Measurements from ENCODE around the gene TTC36.
"Not testable (repeated sequence)": the region's sequence is repeated elsewhere in the genome, so short reads cannot be mapped to it uniquely, and the experiment has no call there.

TTC36 gene

DNA sequence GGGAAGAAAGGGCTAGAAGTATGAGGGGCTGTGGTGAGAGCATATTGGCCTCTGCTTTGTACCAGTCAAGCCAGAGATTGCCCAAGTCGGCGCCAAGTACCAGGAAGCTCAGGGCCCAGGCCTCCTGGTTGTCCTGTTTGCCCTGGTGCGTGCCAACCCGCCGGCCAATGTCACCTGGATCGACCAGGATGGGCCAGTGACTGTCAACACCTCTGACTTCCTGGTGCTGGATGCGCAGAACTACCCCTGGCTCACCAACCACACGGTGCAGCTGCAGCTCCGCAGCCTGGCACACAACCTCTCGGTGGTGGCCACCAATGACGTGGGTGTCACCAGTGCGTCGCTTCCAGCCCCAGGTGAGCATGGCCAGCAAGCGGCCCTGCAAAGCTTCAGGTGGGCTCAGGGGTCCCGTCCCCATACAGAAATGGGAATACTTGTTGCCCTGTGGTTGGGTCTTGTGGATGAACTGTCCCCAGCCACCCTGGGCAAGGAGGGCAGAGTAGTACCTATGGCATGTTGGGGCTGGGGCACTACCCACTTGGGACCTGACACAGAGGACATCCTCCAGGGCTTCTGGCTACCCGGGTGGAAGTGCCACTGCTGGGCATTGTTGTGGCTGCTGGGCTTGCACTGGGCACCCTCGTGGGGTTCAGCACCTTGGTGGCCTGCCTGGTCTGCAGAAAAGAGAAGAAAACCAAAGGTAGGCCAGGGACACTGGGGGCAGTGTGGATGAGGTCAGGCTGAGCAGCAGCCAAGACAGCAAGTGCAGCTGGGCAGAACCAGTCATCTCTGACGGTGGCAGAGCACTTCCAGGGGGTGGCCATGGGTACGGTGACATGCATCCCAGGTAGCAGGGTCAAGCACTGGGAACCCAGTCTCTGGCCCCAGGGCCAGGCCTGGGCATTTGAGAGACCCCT, 5.8 kb downstream of the TTC36 start:
- DNase-seq: no peak

DNA sequence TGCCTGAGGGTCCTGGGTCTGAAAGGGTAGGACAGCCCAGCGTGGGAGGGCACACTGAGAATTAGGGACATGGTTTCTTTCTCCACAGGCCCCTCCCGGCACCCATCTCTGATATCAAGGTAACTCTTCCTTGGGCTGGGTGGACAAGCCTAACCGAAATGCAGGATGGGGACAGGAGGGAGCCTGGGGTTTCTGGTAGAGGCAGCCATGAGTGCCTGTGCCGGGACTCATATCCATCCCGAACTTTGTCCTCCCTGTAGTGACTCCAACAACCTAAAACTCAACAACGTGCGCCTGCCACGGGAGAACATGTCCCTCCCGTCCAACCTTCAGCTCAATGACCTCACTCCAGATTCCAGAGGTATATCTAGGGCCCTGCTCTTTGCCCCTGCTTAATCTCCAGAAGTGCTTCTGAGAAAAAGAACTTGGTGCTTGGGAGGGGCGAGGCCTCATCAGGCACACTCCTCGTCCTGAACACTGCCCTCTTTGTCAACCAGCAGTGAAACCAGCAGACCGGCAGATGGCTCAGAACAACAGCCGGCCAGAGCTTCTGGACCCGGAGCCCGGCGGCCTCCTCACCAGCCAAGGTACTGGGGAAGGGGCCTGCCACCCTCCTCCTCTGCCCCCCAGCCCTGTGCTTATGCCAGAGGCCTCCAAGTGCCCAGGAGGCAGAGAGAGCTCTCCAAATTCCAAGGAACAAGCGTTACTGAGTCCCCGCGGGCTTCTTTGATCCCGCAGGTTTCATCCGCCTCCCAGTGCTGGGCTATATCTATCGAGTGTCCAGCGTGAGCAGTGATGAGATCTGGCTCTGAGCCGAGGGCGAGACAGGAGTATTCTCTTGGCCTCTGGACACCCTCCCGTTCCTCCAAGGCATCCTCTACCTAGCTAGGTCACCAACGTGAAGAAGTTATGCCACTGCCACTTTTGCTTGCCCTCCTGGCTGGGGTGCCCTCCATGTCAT, 6.8 kb downstream of the TTC36 start:
- DNase-seq: no peak

DNA sequence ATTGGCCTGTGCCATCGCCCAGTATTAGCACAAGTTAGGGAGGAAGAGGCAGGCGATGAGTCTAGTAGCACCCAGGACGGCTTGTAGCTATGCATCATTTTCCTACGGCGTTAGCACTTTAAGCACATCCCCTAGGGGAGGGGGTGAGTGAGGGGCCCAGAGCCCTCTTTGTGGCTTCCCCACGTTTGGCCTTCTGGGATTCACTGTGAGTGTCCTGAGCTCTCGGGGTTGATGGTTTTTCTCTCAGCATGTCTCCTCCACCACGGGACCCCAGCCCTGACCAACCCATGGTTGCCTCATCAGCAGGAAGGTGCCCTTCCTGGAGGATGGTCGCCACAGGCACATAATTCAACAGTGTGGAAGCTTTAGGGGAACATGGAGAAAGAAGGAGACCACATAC, 8.0 kb downstream of the TTC36 start:
- DNase-seq: no peak

DNA sequence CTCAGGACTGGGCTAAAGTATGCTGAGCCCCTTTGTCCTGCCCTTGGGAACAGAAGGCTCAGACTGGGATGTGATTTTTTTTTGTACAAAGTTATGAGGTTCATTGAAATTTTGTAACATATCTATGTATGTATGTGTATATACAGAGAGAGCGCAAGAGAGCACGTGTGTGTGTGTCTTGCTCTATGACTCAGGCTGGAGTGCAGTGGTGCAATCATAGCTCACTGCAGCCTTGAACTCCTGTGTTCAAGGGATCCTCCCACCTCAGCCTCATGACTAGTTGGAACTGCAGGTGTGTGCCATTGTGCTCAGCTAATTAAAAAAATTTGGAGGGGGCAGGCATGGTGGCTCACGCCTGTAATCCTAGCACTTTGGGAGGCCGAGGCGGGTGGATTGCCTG, 9.5 kb downstream of the TTC36 start:
- no peak for DNase-seq

DNA sequence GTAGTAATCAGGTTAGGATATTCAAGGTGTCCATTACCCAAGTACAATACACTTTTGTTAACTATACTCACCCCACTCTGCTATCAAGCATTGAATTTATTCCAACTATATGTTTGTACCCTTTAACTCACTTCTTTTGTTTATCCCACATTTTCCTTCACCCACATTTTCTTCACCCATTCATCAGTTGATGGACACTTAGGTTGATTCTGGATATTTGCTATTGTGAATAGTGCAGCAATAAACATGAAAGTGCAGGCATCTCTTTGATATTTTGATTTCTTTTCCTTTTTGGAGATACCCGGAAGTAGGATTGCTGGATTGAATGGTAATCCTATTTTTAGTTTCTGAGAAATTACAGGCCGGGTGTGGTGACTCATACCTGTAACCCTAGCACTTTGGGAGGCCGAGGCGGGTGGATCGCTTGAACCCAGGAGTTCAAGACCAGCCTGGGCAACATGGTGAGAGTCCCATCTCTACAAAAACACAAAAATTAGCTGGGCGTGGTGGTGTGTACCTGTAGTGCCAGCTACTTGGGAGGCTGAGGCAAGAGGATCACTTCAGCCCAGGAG, 10.2 kb downstream of the TTC36 start:
- no peak for DNase-seq

DNA sequence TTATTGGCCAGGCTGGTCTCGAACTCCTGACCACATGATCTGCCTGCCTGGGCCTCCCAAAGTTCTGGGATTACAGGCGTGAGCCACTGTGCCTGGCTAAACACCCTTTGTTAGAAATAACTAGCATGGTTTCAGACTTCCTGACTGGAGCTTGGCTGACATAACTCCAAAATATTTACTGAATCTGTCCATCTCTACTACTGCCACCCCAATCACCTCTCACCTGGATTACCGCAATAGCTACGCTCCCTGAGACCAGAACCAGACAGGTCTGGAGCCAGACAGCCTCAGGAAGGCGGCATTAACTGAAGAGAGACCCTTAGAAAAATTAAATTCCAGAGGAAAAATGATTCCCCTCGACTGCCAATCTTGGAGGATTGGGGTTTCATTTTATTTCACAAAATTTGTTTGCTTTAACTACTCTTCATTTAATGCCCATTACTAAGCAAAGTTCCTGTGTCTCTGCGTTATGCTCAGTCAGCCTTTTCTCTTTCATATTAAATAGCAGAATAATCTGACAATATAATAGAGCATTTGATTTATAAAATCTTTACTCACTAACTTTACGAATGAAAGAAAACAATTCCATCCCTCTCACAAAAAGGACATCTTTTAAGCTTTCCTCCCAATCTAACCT, 16.9 kb downstream of the TTC36 start:
- no peak for DNase-seq

DNA sequence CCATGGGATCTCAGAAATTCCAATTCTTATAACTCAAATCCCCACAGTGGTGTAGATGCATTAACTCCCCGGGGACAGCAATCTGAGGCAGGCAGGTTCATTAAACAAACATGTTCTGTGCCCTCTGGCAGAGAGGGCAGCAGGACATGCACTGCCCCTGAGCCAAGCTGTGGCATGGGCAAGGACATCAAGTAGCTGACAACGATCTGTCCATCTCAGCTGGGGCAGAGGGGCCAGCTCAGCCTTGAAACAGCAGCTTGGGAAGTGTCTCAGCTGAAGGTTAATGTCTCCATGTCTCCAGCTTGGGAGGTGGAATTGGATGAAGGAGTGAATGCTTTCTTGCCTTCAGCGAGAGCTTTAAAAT, 17.4 kb downstream of the TTC36 start:
- no peak for DNase-seq

DNA sequence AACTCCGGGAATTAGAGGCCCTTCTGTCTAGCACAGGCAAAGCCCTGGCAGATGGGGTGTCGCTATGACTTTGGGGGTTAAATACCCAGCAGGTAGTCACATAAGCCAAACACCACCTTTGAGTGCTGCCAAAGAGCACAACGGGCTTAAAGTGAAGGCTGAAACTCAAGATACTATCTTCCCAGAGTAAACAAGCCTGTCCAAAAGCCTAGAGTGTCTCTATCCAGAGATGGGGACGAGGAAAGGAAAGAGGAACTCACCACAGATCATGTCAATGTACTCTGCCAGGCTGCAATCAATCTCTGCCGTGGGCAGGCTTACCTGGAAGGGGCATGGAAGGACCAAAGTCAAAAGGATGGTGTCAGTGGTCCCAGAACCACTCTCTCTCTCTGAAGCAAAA, 18.3 kb downstream of the TTC36 start:
- DNase-seq: no peak

DNA sequence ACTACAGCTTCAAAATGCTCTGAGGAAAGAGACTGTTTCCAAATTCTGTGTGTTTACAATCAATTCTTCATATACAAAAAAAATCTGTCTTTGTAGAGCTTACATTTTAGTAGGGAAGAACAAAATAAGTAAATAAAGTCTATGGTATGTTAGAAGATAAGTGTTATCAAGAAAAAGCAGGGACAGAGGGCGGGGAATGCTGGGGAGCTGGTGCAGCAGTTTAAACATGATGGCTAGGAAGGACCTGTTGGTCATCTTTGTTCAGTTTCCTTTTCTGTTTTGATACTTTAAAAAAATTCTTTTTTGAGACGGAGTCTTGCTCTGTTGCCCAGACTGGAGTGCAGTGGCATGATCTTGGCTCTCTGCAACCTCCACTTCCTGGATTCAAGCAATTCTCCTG, 19.9 kb downstream of the TTC36 start:
- no peak for DNase-seq

DNA sequence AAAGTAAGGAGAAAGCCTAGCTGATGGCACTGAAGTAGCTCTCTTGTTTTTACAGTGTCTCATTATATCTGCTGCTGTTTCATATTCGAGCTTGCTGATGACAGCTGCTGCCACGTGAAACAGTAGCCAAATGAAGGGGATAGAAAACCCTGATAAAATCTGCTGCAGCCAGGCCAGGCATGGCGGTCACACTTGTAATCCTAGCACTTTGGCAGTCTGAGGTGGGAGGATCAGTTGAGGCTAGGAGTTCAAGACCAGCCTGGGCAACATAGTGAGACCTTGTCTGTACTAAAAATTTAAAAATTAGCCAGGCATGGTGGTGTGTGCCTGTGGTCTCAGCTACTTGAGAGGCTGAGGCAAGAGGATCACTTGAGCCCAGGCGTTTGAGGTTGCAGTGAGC, 25.1 kb downstream of the TTC36 start:
- no peak for DNase-seq

DNA sequence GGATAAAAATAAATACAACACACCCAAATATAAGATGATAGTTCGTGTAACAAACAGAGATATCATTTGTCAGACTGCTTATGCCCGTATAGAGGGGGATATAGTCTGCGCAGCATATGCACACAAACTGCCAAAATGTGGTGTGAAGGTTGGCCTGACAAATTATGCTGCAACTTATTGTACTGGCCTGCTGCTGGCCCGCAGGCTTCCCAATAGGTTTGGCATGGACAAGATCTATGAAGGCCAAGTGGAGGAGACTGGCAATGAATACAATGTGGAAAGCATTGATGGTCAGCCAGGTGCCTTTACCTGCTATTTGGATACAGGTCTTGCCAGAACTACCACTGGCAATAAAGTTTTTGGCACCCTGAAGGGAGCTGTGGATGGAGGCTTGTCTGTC, 33.5 kb downstream of the TTC36 start:
- no peak for DNase-seq

DNA sequence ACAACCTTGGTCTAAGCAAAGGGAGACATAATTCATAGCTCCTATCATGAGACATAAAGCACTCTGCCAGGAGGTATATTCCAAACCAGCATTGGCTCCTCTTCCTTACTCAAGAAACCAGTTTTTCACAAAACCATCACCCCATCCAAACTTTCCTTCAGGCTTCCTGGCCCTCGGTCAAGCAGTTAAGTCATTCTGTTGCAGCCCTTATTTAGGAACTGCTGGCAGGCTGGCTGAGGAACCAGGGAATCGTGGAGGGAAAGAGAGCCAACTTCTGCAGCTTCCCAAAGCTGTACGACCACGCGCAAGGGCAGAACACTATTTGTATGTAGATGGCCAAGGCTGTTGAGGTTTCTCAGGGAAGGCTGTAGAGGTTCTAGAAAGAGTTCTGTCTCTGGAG, 37.8 kb downstream of the TTC36 start:
- DNase-seq: no peak

DNA sequence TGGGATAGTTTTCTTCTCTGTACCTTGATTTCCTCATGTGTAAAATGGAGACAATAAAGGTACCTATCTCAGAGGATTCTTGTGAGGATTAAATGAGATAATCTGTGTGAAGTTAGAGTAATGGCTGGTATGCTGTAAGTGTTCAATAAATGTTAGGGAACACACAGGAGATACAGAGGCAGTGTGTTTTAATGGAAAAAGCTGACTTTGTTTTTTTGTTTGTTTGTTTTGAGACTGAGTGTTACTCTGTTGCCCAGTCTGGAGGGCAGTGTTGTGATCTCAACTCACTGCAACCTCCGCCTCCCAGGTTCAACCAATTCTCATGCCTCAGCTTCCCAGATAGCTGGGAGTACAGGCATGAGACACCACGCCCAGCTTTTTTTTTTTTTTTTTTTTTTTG, 42.4 kb downstream of the TTC36 start:
- DNase-seq: no peak

DNA sequence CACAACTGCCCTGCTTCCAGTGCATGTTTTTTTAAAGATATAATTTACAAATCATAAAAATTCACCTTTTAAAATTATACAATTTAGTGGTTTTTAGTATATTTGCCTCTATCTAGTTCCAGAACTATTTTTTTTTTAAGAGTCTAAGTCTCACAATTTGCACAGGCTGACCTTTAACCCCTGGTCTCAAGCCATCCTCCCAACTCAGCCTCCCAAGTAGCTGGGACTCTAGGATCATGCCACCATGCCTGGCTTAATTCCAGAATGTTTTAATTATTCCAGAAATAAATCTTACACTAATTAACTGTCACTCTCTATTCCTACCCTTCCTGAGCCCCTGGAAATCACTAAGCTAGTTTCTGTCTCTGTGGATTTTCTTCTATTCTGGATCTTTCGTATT, 43.5 kb downstream of the TTC36 start:
- no peak for DNase-seq

DNA sequence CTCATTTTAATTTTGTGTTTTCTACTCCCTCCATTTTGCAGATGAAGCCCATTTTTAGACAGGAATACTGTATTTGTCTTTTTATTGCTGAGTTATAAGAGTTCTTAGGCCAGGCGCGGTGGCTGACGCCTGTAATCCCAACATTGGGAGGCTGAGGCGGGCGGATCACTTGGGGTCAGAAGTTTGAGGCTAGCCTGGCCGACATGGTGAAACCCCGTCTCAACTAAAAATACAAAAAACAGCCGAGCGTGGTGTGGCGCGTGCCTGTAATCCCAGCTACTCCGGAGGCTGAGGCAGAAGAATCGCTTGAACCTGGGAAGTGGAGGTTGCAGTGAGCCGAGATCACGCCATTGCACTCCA, 44.4 kb downstream of the TTC36 start:
- DNase-seq: not testable (repeated sequence)

DNA sequence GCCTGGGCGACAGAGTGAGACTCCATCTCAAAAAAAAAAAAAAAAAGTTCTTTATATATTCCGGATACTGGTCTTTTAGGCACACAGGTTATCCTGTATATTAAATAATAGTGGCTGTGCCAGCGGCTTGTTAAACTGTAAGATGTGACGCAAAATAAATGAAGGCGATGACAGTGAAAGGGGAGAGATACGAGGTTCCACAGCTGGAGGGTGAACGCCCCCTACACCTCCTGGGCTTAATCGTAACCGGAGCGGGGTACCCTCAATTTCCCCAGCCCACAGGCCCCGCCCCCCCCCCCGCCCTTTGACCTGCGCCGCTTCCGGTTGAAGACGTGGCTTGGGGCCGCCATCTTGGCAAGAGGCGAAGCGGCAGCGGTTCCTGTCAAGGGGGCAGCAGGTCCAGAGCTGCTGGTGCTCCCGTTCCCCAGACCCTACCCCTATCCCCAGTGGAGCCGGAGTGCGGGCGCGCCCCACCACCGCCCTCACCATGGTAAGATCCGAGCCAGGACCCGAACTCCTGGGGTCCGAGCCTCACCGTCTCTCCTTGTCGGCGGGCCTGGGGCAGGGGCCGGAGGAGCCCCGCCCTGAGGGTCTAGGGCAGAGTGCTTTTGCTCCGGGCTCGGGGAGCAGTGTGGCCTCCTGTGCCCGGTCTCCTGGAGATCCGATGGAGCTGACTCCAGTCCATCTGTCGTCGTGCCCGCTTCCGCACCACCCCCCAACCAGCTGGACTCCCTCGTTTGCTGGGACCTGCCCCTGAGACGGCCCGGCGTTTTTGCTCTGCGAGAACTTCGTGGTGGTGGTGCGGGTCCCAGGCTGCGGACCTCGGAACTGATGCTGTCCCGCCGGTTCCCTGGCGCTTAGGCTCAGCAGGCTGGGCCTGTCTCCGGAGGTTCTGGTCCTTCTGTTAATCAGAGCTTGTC, 45.0 kb downstream of the TTC36 start, which contains the start of gene ARCN1:
ARCN1 (plus strand) TSS at position 349 of the 920 bp plus-strand sequence; CDS start at position 488, 139 bp downstream.
- peak; percentile 79 for DNase-seq

DNA sequence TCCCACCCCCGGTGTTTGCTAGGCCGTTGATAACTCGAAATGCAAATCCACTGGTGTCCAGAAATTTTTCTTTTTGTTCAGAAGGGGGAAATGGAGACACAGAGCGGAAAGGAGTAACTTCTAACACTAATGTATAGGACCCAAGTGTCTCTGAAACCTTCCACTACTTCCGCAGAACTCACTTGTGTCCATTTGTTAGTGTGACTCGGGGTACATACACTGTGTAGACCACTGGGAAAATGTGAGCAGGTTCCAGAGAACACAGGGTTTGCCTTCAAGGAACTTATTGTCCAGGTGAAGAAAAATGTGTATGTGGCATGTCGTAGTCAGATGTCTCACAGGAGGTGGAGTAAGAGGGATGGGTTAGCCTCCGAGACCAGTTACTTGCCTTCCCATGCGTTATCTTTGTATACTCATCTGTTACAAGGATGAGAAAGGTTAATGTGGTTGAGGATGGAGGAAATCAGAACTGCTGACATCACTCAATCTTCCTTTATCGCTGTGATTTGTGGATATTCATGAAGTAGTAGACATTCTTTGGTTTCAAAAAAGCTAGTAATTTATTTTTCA, 45.8 kb downstream of the TTC36 start:
- no peak for DNase-seq

DNA sequence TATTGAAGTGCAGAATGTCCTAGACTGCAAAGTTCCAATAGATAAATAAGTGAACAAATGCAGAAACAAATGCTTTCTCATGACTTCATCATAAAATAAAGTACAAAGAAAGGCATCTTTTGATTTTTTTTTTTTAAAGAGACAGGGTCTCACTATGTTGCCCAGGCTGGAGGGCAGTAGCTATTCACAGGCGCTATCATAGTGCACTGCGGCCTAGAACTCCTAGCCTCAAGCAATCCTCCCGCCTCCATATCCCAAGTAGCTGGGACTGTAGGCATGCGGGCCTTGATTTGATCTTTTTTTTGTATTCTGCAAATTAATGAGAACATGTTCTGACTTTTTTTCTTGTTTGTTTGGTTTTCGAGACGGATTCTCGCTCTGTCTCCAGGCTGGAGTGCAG, 47.4 kb downstream of the TTC36 start:
- DNase-seq: no peak

DNA sequence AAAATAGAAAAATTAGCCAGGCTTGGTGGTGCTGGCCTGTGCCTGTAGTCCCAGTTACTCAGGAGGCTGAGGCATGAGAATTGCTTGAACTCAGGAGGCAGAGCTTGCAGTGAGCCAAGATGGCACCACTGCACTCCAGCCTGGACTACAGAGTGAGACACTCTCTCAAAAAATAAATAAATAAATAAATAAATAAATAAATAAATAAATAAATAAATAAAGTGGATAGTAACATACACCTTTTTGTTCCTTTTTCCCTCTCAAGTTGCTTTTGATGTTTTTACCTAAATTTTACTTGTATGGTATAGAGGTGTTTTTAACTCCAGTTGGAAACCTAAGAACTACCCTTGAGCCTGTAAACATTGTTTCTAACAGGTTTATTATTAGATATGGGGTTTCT, 50.7 kb downstream of the TTC36 start:
- not testable (repeated sequence) for DNase-seq
